PFSK-1 (cell line): ENCODE measurements around the gene STUM.

Source experiments
- POLR2AphosphoS5 ChIP-seq: IDR thresholded peaks from 2 replicates; pipeline ENCODE4 v1.6.1; 2012; ENCODE audit warnings: low read depth, mild to moderate bottlenecking, control low read depth, low read length, moderate library complexity
- REST ChIP-seq, 2 experiments: IDR thresholded peaks; 2 replicates each; pipeline versions ENCODE4 v1.6.1 to v1.8.0; 2011 to 2012; ENCODE audit warnings: low read depth in 2 of 2, low read length in 2 of 2, control low read depth in 1 of 2, inconsistent platforms in 1 of 2, mild to moderate bottlenecking in 1 of 2, moderate library complexity in 1 of 2; ENCODE audit not compliant: insufficient read depth in 1 of 2
- SIN3A ChIP-seq: IDR thresholded peaks from 2 replicates; pipeline ENCODE4 v1.6.1; 2012; ENCODE audit warnings: mild to moderate bottlenecking, low read length, moderate library complexity, borderline replicate concordance; ENCODE audit not compliant: insufficient read depth
- TAF1 ChIP-seq: IDR thresholded peaks from 2 replicates; pipeline ENCODE4 v1.6.1; 2012; ENCODE audit warnings: low read length, control low read depth, borderline replicate concordance; ENCODE audit not compliant: insufficient read depth

GRCh38 chr1:226607268-226607660 lies 58.7 kb downstream of the STUM start:
- no peak for TF ChIP-seq POLR2AphosphoS5
- TF ChIP-seq SIN3A, result no peak
- TF ChIP-seq REST (IDR thresholded peaks at IDR 0.05; ENCODE audit: insufficient read depth in 1 of 2, low read depth in 2 of 2, low read length in 2 of 2), result no peak
- TF ChIP-seq TAF1, result no peak
